BE2C (cell line): Measurements from ENCODE around the gene KHDC1.

Experiments
- DNase-seq: peaks from one replicate; pipeline ENCODE4 v3.0.0-alpha.2; 2020
- H3K27me3 ChIP-seq: fragments of 250-450 bp; sonication (Bioruptor Pico); 2 replicates; pipeline ENCODE4 v1.5.1; 2020; ENCODE audit warnings: mild to moderate bottlenecking
- H3K36me3 ChIP-seq: fragments of 250-450 bp; sonication (Bioruptor Pico); 2 replicates; pipeline ENCODE4 v1.5.1; 2020; ENCODE audit warnings: mild to moderate bottlenecking
- H3K4me1 ChIP-seq: fragments of 250-450 bp; sonication (Bioruptor Pico); 2 replicates; pipeline ENCODE4 v1.5.1; 2020
- H3K4me3 ChIP-seq: 2 replicates; pipeline ENCODE4 v1.5.1; 2011; ENCODE audit warnings: low read depth, low read length
- H3K9me3 ChIP-seq: fragments of 250-450 bp; sonication (Bioruptor Pico); 2 replicates; pipeline ENCODE4 v1.5.1; 2020
- TF ChIP-seq, protein P1 (sequence below): IDR thresholded peaks from 2 replicates; pipeline ENCODE4 v1.5.1; 2012; ENCODE audit warnings: mild to moderate bottlenecking, low read depth, low read length

Gene KHDC1

DNA sequence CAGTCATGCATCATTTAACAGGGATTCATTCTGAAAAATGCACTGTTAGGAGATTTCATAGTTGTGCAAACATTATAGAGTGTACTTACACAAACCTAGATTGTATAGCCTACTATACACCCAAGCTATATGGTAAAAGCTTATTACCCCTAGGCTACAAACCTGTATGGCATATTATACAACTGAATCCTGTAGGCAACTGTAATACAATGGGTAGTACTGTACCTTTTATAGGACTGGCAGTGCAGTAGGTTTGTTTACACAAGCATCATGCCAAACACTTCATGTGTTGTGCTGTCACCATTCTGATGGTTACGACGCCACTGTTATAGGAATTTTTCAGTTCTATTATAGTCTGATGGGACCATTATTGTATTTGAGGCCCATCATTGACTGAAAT, 39.3 kb upstream of the KHDC1 start:
- H3K9me3 ChIP-seq, result no peaks in the 10 kb centered on the region
- no peaks in the 10 kb centered on the region for H3K4me1 ChIP-seq
- TF ChIP-seq, protein P1, sequence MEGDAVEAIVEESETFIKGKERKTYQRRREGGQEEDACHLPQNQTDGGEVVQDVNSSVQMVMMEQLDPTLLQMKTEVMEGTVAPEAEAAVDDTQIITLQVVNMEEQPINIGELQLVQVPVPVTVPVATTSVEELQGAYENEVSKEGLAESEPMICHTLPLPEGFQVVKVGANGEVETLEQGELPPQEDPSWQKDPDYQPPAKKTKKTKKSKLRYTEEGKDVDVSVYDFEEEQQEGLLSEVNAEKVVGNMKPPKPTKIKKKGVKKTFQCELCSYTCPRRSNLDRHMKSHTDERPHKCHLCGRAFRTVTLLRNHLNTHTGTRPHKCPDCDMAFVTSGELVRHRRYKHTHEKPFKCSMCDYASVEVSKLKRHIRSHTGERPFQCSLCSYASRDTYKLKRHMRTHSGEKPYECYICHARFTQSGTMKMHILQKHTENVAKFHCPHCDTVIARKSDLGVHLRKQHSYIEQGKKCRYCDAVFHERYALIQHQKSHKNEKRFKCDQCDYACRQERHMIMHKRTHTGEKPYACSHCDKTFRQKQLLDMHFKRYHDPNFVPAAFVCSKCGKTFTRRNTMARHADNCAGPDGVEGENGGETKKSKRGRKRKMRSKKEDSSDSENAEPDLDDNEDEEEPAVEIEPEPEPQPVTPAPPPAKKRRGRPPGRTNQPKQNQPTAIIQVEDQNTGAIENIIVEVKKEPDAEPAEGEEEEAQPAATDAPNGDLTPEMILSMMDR, result no peak
- no peaks in the 10 kb centered on the region for H3K27me3 ChIP-seq
- DNase-seq, result no peak
- H3K36me3 ChIP-seq, result no peaks in the 10 kb centered on the region; the same call in 1 of the 2 replicates
- H3K4me3 ChIP-seq, result no peak overlapping the region

GRCh38 chr6:73299151-73299971, 36.4 kb upstream of the KHDC1 start:
- TF ChIP-seq, protein P1, result no peak
- Histone ChIP-seq H3K27me3 (no peaks in the 10 kb centered on the region), H3K4me1 (no peaks in the 10 kb centered on the region), H3K4me3 (no peak overlapping the region), H3K9me3 (no peaks in the 10 kb centered on the region), H3K36me3 (no peaks in the 10 kb centered on the region; the same call in 1 of the 2 replicates)
- no peak for DNase-seq

GRCh38 chr6:73293331-73293730, 30.3 kb upstream of the KHDC1 start:
- no peak for DNase-seq
- Histone ChIP-seq H3K27me3 (no peaks in the 10 kb centered on the region), H3K9me3 (no peaks in the 10 kb centered on the region), H3K36me3 (no peaks in the 10 kb centered on the region; the same call in 1 of the 2 replicates), H3K4me3 (no peak overlapping the region), H3K4me1 (no peaks in the 10 kb centered on the region)
- TF ChIP-seq, protein P1, result no peak

DNA sequence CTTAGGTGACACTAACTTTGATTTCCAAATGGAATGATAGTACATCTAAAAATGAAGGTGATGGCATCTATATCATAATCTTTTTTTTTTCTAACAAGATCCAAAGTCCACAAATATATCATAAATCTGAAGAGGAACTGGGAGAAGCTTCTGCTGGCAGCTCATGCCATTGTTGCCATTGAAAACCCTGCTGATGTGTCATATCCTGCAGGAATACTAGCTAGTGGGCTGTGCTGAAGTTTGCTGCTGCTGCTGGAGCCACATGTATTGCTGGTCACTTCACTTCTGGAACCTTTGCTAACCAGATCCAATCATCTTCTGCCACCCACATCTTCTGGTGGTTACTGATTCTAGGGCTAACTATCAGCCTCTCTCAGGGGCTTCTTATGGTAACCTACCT, 27.4 kb upstream of the KHDC1 start:
- Histone ChIP-seq H3K36me3 (no peaks in the 10 kb centered on the region; the same call in 1 of the 2 replicates), H3K9me3 (no peaks in the 10 kb centered on the region), H3K4me1 (no peaks in the 10 kb centered on the region), H3K27me3 (no peaks in the 10 kb centered on the region), H3K4me3 (no peak overlapping the region)
- DNase-seq, result no peak
- TF ChIP-seq, protein P1, result no peak

- Histone ChIP-seq H3K36me3 (no peaks in the 10 kb centered on the region; the same call in 1 of the 2 replicates), H3K27me3 (no peaks in the 10 kb centered on the region), H3K9me3 (no peaks in the 10 kb centered on the region), H3K4me3 (no peak overlapping the region), H3K4me1 (0 out of 2 replicates have a peak, but pooled peaks cover 4% of the 10 kb centered on the region)
- TF ChIP-seq, protein P1, result no peak
- no peak for DNase-seq
Measured at GRCh38 chr6:73286752-73287151, 23.8 kb upstream of the KHDC1 start.

- DNase-seq, result no peak
- TF ChIP-seq, protein P1, result peak; percentile 60
- H3K4me3 ChIP-seq, result no peak overlapping the region
- H3K27me3 ChIP-seq, result no peaks in the 10 kb centered on the region
- H3K9me3 ChIP-seq, result no peaks in the 10 kb centered on the region
- no peaks in the 10 kb centered on the region for H3K36me3 ChIP-seq
- H3K4me1 ChIP-seq, result 0 out of 2 replicates have a peak, but pooled peaks cover 4% of the 10 kb centered on the region
Measured at GRCh38 chr6:73285674-73286283, 22.8 kb upstream of the KHDC1 start.
